HEK293 (cell line): ENCODE data around the gene GTPBP10.

Experiments used
- CTCF ChIA-PET: fragments of 350-600 bp; formaldehyde crosslinking; extraction: SDS; loops from one replicate; lab custom pipeline; 2021; ENCODE audit warnings: antibody characterized with exemption; lab: Yijun Ruan, JAX
- POLR2A ChIA-PET: fragments of 300-600 bp; formaldehyde crosslinking; extraction: SDS; loops from one replicate; lab custom pipeline; 2020; ENCODE audit warnings: antibody characterized with exemption, inconsistent platforms; lab: Yijun Ruan, JAX
- H3K27ac ChIP-seq: fragments of 200-500 bp; sonication (Bioruptor generic); 2 replicates; pipeline ENCODE4 v1.5.1; 2014; ENCODE audit warnings: low read depth, low read length, control low read depth, inconsistent platforms; ENCODE audit errors: extremely low read depth
- H3K36me3 ChIP-seq, 2 experiments: fragments of 200-500 bp in 1 of 2; sonication (Bioruptor generic) in 1 of 2; 1 replicate in 1 of 2; 2 replicates in 1 of 2; pipeline ENCODE4 v1.5.1; 2014 to 2017; ENCODE audit warnings: inconsistent platforms in 2 of 2, low read length in 2 of 2; ENCODE audit not compliant: control insufficient read depth in 2 of 2, insufficient read depth in 1 of 2
- H3K4me1 ChIP-seq: fragments of 200-500 bp; sonication (Bioruptor generic); 2 replicates; pipeline ENCODE4 v1.5.1; 2014; ENCODE audit warnings: mild to moderate bottlenecking, low read length, inconsistent platforms; ENCODE audit not compliant: control insufficient read depth, insufficient read depth
- H3K4me3 ChIP-seq: 2 replicates; pipeline ENCODE4 v1.5.1; 2011; ENCODE audit warnings: low read depth, mild to moderate bottlenecking, control low read depth, low read length, moderate library complexity
- H3K9me3 ChIP-seq: fragments of 200-500 bp; sonication (Bioruptor generic); 2 replicates; pipeline ENCODE4 v1.5.1; 2014; ENCODE audit warnings: low read depth, low read length, inconsistent platforms; ENCODE audit not compliant: control insufficient read depth, insufficient read depth
- KLF7 ChIP-seq: fragments of 450-650 bp; formaldehyde crosslinking; IDR thresholded peaks from 2 replicates; pipeline ENCODE4 v1.5.1; 2016; ENCODE audit warnings: missing biosample characterization, missing genetic modification characterization, borderline replicate concordance
- PRDM1 ChIP-seq: fragments of 450-650 bp; formaldehyde crosslinking; IDR thresholded peaks from 2 replicates; pipeline ENCODE4; 2016; ENCODE audit warnings: missing biosample characterization, missing genetic modification characterization
- RBAK ChIP-seq: fragments of 450-650 bp; formaldehyde crosslinking; IDR thresholded peaks from 2 replicates; pipeline ENCODE4 v1.5.1; 2016; ENCODE audit warnings: missing biosample characterization, missing genetic modification characterization
- SETDB1 ChIP-seq: IDR thresholded peaks from one replicate; pipeline ENCODE4 v1.6.1; 2017; ENCODE audit warnings: mild to moderate bottlenecking, low read length, moderate library complexity, mixed read lengths; ENCODE audit not compliant: insufficient read length
- YY2 ChIP-seq: fragments of 450-650 bp; formaldehyde crosslinking; IDR thresholded peaks from 2 replicates; pipeline ENCODE4 v1.5.1; 2016; ENCODE audit warnings: missing biosample characterization, missing genetic modification characterization
- ZBTB48 ChIP-seq: fragments of 450-650 bp; formaldehyde crosslinking; IDR thresholded peaks from 2 replicates; pipeline ENCODE4 v1.5.1; 2016; ENCODE audit warnings: missing biosample characterization, missing genetic modification characterization
- ZBTB7A ChIP-seq: fragments of 450-650 bp; formaldehyde crosslinking; IDR thresholded peaks from 2 replicates; pipeline ENCODE4 v1.5.1; 2016; ENCODE audit warnings: low read depth, missing biosample characterization, missing genetic modification characterization
- ZFP41 ChIP-seq: fragments of 450-650 bp; formaldehyde crosslinking; IDR thresholded peaks from 2 replicates; pipeline ENCODE4 v1.5.1; 2016; ENCODE audit warnings: missing biosample characterization, missing genetic modification characterization, borderline replicate concordance
- ZNF10 ChIP-seq: fragments of 450-650 bp; formaldehyde crosslinking; IDR thresholded peaks from 2 replicates; pipeline ENCODE4 v1.5.1; 2017; ENCODE audit warnings: missing biosample characterization, missing genetic modification characterization
- ZNF112 ChIP-seq: fragments of 450-650 bp; formaldehyde crosslinking; IDR thresholded peaks from 2 replicates; pipeline ENCODE4 v1.5.0; 2017; ENCODE audit warnings: missing biosample characterization, missing genetic modification characterization
- ZNF146 ChIP-seq: fragments of 450-650 bp; formaldehyde crosslinking; IDR thresholded peaks from 2 replicates; pipeline ENCODE4 v1.5.1; 2016; ENCODE audit warnings: missing biosample characterization, missing genetic modification characterization
- ZNF214 ChIP-seq: fragments of 450-650 bp; formaldehyde crosslinking; IDR thresholded peaks from 2 replicates; pipeline ENCODE4 v1.5.1; 2017; ENCODE audit warnings: missing biosample characterization, mild to moderate bottlenecking, missing genetic modification characterization, borderline replicate concordance
- ZNF248 ChIP-seq: fragments of 450-650 bp; formaldehyde crosslinking; IDR thresholded peaks from 2 replicates; pipeline ENCODE4 v1.5.1; 2017; ENCODE audit warnings: missing biosample characterization, missing genetic modification characterization
- ZNF335 ChIP-seq: fragments of 450-650 bp; formaldehyde crosslinking; conservative IDR thresholded peaks from 2 replicates; pipeline ENCODE4 v1.5.1; 2016; ENCODE audit warnings: missing biosample characterization, missing genetic modification characterization
- ZNF341 ChIP-seq: fragments of 450-650 bp; formaldehyde crosslinking; IDR thresholded peaks from 2 replicates; pipeline ENCODE4; 2016; ENCODE audit warnings: low read depth, missing biosample characterization, missing genetic modification characterization
- ZNF366 ChIP-seq: fragments of 450-650 bp; formaldehyde crosslinking; conservative IDR thresholded peaks from 2 replicates; pipeline ENCODE4 v1.5.1; 2016; ENCODE audit warnings: missing biosample characterization, missing genetic modification characterization
- ZNF571 ChIP-seq: fragments of 450-650 bp; formaldehyde crosslinking; IDR thresholded peaks from 2 replicates; pipeline ENCODE4 v1.5.0; 2017; ENCODE audit warnings: missing biosample characterization, missing genetic modification characterization
- ZNF585B ChIP-seq: fragments of 450-650 bp; formaldehyde crosslinking; IDR thresholded peaks from 2 replicates; pipeline ENCODE4 v1.5.1; 2016; ENCODE audit warnings: missing biosample characterization, missing genetic modification characterization
- ZNF658 ChIP-seq: fragments of 450-650 bp; formaldehyde crosslinking; IDR thresholded peaks from 2 replicates; pipeline ENCODE4; 2016; ENCODE audit warnings: missing biosample characterization, missing genetic modification characterization
- ZNF785 ChIP-seq: fragments of 450-650 bp; formaldehyde crosslinking; IDR thresholded peaks from 2 replicates; pipeline ENCODE4 v1.5.1; 2016; ENCODE audit warnings: missing biosample characterization, missing genetic modification characterization
- ZNF791 ChIP-seq: fragments of 450-650 bp; formaldehyde crosslinking; IDR thresholded peaks from 2 replicates; pipeline ENCODE4 v1.5.1; 2016; ENCODE audit warnings: missing biosample characterization, missing genetic modification characterization
- ZSCAN30 ChIP-seq: fragments of 450-650 bp; IDR thresholded peaks from 2 replicates; pipeline ENCODE4 v1.5.1; 2018; ENCODE audit warnings: missing biosample characterization, mild to moderate bottlenecking, missing genetic modification characterization, moderate library complexity
- TF ChIP-seq, protein P1 (sequence below): fragments of 450-650 bp; formaldehyde crosslinking; conservative IDR thresholded peaks from 2 replicates; pipeline ENCODE4 v1.5.1; 2016; ENCODE audit warnings: low read depth, missing biosample characterization, missing genetic modification characterization
- TF ChIP-seq, protein P2 (sequence below): fragments of 450-650 bp; formaldehyde crosslinking; IDR thresholded peaks from 2 replicates; pipeline ENCODE4 v1.5.1; 2017; ENCODE audit warnings: missing biosample characterization, missing genetic modification characterization
- TF ChIP-seq, protein P3 (sequence below): fragments of 450-650 bp; formaldehyde crosslinking; IDR thresholded peaks from 2 replicates; pipeline ENCODE4 v1.5.1; 2016; ENCODE audit warnings: missing biosample characterization, missing genetic modification characterization
- TF ChIP-seq, protein P4 (sequence below): fragments of 450-650 bp; formaldehyde crosslinking; IDR thresholded peaks from 2 replicates; pipeline ENCODE4 v1.5.1; 2017; ENCODE audit warnings: missing biosample characterization, missing genetic modification characterization

Gene GTPBP10

DNA sequence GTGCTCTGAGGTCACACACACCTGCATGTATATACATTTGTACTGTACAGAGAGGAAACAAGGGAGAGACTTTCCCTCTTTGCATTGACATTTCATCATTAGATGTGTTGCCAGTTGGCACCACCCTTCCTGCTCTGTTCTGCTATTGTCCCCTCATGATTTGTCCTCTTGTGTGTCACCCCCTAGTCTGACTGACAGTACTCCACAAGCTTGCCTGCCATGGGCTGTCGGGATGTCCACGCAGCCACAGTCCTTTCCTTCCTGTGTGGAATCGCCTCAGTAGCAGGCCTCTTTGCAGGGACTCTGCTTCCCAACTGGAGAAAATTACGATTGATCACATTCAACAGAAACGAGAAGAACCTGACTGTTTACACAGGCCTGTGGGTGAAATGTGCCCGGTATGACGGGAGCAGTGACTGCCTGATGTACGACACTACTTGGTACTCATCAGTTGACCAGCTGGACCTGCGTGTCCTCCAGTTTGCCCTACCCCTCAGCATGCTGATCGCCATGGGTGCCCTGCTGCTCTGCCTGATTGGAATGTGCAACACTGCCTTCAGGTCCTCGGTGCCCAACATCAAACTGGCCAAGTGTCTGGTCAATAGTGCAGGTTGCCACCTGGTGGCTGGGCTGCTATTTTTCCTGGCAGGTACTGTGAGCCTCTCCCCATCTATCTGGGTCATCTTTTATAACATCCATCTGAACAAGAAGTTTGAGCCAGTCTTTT, 66.1 kb downstream of the GTPBP10 start:
- TF ChIP-seq KLF7 (tag by site-specific recombination) (no peak), ZNF791 (tag by site-specific recombination) (no peak), ZFP41 (no peak), ZNF214 (tag by site-specific recombination) (no peak), PRDM1 (tag by site-specific recombination) (no peak), ZNF658 (tag by site-specific recombination) (no peak), ZNF585B (no peak), ZNF571 (tag by site-specific recombination) (no peak), ZBTB48 (tag by site-specific recombination) (no peak), ZNF248 (no peak), ZNF112 (no peak), RBAK (tag by site-specific recombination) (no peak), SETDB1 (no peak), ZNF146 (tag by site-specific recombination) (no peak), ZNF785 (no peak), ZNF366 (tag by site-specific recombination) (no peak), ZNF335 (tag by site-specific recombination) (no peak)
- TF ChIP-seq, protein P1, sequence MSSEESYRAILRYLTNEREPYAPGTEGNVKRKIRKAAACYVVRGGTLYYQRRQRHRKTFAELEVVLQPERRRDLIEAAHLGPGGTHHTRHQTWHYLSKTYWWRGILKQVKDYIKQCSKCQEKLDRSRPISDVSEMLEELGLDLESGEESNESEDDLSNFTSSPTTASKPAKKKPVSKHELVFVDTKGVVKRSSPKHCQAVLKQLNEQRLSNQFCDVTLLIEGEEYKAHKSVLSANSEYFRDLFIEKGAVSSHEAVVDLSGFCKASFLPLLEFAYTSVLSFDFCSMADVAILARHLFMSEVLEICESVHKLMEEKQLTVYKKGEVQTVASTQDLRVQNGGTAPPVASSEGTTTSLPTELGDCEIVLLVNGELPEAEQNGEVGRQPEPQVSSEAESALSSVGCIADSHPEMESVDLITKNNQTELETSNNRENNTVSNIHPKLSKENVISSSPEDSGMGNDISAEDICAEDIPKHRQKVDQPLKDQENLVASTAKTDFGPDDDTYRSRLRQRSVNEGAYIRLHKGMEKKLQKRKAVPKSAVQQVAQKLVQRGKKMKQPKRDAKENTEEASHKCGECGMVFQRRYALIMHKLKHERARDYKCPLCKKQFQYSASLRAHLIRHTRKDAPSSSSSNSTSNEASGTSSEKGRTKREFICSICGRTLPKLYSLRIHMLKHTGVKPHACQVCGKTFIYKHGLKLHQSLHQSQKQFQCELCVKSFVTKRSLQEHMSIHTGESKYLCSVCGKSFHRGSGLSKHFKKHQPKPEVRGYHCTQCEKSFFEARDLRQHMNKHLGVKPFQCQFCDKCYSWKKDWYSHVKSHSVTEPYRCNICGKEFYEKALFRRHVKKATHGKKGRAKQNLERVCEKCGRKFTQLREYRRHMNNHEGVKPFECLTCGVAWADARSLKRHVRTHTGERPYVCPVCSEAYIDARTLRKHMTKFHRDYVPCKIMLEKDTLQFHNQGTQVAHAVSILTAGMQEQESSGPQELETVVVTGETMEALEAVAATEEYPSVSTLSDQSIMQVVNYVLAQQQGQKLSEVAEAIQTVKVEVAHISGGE (tag by site-specific recombination), result no peak
- TF ChIP-seq, all 188 proteins: peak for 0
- Histone ChIP-seq H3K27ac (no peak overlapping the region), H3K9me3 (no peaks in the 10 kb centered on the region), H3K4me3 (no peak overlapping the region), H3K36me3 (peaks cover 4 to 33% of the 10 kb centered on the region in 2 experiments; a peak in 2 of 3 replicates), H3K4me1 (no peaks in the 10 kb centered on the region)
- ChIA-PET CTCF (interaction anchor here (0.8 to 1.1 kb wide), 4 partner anchors 15 to 115 kb away, joined by 3 to 6 read pairs (median 4); no protein-coding TSS in a partner anchor), POLR2A (no interaction called here)

DNA sequence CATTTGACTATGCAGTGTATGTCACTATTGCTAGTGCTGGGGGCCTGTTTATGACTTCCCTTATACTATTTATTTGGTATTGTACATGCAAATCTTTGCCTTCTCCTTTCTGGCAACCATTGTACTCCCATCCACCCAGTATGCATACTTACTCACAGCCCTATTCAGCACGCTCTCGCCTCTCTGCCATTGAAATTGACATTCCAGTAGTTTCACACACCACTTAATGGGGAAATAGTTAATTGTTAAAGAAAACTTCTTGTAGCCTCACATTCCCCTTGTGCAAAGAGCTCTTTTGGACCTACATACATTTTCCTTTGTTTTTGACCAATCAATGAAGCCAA, 66.6 kb downstream of the GTPBP10 start:
- TF ChIP-seq YY2 (tag by site-specific recombination), result no peak
- TF ChIP-seq ZNF10 (tag by site-specific recombination), result no peak
- TF ChIP-seq, protein P2, sequence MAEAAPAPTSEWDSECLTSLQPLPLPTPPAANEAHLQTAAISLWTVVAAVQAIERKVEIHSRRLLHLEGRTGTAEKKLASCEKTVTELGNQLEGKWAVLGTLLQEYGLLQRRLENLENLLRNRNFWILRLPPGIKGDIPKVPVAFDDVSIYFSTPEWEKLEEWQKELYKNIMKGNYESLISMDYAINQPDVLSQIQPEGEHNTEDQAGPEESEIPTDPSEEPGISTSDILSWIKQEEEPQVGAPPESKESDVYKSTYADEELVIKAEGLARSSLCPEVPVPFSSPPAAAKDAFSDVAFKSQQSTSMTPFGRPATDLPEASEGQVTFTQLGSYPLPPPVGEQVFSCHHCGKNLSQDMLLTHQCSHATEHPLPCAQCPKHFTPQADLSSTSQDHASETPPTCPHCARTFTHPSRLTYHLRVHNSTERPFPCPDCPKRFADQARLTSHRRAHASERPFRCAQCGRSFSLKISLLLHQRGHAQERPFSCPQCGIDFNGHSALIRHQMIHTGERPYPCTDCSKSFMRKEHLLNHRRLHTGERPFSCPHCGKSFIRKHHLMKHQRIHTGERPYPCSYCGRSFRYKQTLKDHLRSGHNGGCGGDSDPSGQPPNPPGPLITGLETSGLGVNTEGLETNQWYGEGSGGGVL, result no peak
- TF ChIP-seq ZSCAN30 (tag by site-specific recombination), result no peak
- TF ChIP-seq ZBTB7A (tag by site-specific recombination), result no peak
- TF ChIP-seq, protein P3, sequence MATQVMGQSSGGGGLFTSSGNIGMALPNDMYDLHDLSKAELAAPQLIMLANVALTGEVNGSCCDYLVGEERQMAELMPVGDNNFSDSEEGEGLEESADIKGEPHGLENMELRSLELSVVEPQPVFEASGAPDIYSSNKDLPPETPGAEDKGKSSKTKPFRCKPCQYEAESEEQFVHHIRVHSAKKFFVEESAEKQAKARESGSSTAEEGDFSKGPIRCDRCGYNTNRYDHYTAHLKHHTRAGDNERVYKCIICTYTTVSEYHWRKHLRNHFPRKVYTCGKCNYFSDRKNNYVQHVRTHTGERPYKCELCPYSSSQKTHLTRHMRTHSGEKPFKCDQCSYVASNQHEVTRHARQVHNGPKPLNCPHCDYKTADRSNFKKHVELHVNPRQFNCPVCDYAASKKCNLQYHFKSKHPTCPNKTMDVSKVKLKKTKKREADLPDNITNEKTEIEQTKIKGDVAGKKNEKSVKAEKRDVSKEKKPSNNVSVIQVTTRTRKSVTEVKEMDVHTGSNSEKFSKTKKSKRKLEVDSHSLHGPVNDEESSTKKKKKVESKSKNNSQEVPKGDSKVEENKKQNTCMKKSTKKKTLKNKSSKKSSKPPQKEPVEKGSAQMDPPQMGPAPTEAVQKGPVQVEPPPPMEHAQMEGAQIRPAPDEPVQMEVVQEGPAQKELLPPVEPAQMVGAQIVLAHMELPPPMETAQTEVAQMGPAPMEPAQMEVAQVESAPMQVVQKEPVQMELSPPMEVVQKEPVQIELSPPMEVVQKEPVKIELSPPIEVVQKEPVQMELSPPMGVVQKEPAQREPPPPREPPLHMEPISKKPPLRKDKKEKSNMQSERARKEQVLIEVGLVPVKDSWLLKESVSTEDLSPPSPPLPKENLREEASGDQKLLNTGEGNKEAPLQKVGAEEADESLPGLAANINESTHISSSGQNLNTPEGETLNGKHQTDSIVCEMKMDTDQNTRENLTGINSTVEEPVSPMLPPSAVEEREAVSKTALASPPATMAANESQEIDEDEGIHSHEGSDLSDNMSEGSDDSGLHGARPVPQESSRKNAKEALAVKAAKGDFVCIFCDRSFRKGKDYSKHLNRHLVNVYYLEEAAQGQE, result no peak
- no peak for TF ChIP-seq ZNF341 (tag by site-specific recombination)
- TF ChIP-seq, protein P4, sequence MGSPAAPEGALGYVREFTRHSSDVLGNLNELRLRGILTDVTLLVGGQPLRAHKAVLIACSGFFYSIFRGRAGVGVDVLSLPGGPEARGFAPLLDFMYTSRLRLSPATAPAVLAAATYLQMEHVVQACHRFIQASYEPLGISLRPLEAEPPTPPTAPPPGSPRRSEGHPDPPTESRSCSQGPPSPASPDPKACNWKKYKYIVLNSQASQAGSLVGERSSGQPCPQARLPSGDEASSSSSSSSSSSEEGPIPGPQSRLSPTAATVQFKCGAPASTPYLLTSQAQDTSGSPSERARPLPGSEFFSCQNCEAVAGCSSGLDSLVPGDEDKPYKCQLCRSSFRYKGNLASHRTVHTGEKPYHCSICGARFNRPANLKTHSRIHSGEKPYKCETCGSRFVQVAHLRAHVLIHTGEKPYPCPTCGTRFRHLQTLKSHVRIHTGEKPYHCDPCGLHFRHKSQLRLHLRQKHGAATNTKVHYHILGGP (tag by site-specific recombination), result no peak
- H3K4me1 ChIP-seq, result no peaks in the 10 kb centered on the region
- no peak overlapping the region for H3K4me3 ChIP-seq
- H3K36me3 ChIP-seq, result peaks cover 4 to 30% of the 10 kb centered on the region in 2 experiments; a peak in 2 of 3 replicates
- ChIA-PET POLR2A (no interaction called here), CTCF (interaction anchor here (1.0 to 1.1 kb wide), 3 partner anchors 15 to 97 kb away, joined by 3 to 6 read pairs (median 4); no protein-coding TSS in a partner anchor)
- H3K9me3 ChIP-seq, result no peaks in the 10 kb centered on the region
- H3K27ac ChIP-seq, result no peak overlapping the region
